HCT116 (cell line): ENCODE measurements around the gene FARP1. TPM values are rescaled to one million over a fixed set of nuclear protein-coding genes. Genes with fewer than 3 reads are reported as not detected.

Experiments used
- ATAC-seq: fragments of 200-7000 bp; cut with Tn5 transposase; 2 replicates; pipeline ENCODE4 v1.9.1; 2020; ENCODE audit warnings: mild to moderate bottlenecking, moderate library complexity
- BruUV-seq: library from RNA; stranded (reverse); fragments of 400-500 nt; replicated peaks from 2 replicates; lab custom pipeline; 2021; lab: Mats Ljungman, UMichigan
- CTCF ChIA-PET: fragments of 300-600 bp; sonication (Branson Sonifier 250); formaldehyde crosslinking; loops from one replicate; lab custom pipeline; 2021; ENCODE audit warnings: antibody characterized with exemption; lab: Charles Lee
- POLR2A ChIA-PET: fragments of 300-600, 350-600 bp; sonication (Branson Sonifier 250); formaldehyde crosslinking; loops from one replicate; lab custom pipeline; 2021; ENCODE audit warnings: antibody characterized with exemption; lab: Charles Lee
- RAD21 ChIA-PET, 2 experiments: fragments of 300-600 bp; sonication (Branson Sonifier 250); formaldehyde crosslinking; loops; one replicate each; lab custom pipeline; 2023; ENCODE audit warnings: low total read pairs in 2 of 2; ENCODE audit not compliant: uncharacterized antibody in 2 of 2, unreplicated experiment in 2 of 2, low non-redundant PET in 1 of 2; lab: Charles Lee
- DNase-seq: peaks from one replicate; pipeline ENCODE4 v3.0.0-alpha.2; 2010; ENCODE audit warnings: low read depth, low spot score
- H2AFZ ChIP-seq: fragments of 200-600 bp; shearing (Covaris generic), sonication (generic); 2 replicates; pipeline ENCODE4 v1.6.1; 2017; ENCODE audit warnings: low read depth, mixed run types, mixed read lengths, antibody characterized with exemption, low read length; ENCODE audit not compliant: poor library complexity, severe bottlenecking
- H3K27ac ChIP-seq: 2 replicates; pipeline ENCODE4 v1.5.1; 2012; ENCODE audit warnings: low read depth, low read length
- H3K27me3 ChIP-seq: fragments of 200-600 bp; sonication (generic); 2 replicates; pipeline ENCODE4 v1.6.1; 2016; ENCODE audit warnings: mixed run types, low read length, mixed read lengths; ENCODE audit not compliant: insufficient read depth
- H3K36me3 ChIP-seq, 2 experiments: fragments of 200-500 bp in 1 of 2; fragments of 200-600 bp in 1 of 2; sonication (Bioruptor generic) in 1 of 2; sonication (generic) in 1 of 2; 2 replicates each; pipeline versions ENCODE4 v1.5.1 to v1.6.1; 2014 to 2016; ENCODE audit warnings: low read length in 2 of 2, inconsistent platforms in 1 of 2, mixed read lengths in 1 of 2, mixed run types in 1 of 2; ENCODE audit not compliant: insufficient read depth in 2 of 2, control insufficient read depth in 1 of 2
- H3K4me1 ChIP-seq, 2 experiments: fragments of 200-600 bp in 1 of 2; sonication (generic) in 1 of 2; 2 replicates each; pipeline versions ENCODE4 v1.5.1 to v1.6.1; 2012 to 2017; ENCODE audit warnings: low read length in 2 of 2, inconsistent platforms in 1 of 2, mild to moderate bottlenecking in 1 of 2, mixed read lengths in 1 of 2, mixed run types in 1 of 2, moderate library complexity in 1 of 2; ENCODE audit not compliant: insufficient read depth in 2 of 2, control insufficient read depth in 1 of 2
- H3K4me2 ChIP-seq: fragments of 200-600 bp; sonication (generic); 2 replicates; pipeline ENCODE4 v1.6.1; 2017; ENCODE audit warnings: mixed run types, low read length, mixed read lengths
- H3K4me3 ChIP-seq, 2 experiments: fragments of 200-600 bp in 1 of 2; sonication (generic) in 1 of 2; replicated peaks in 1 of 2; 2 replicates each; pipeline ENCODE4 v1.5.1; 2011 to 2016; ENCODE audit warnings: low read length in 2 of 2, control low read depth in 1 of 2, low read depth in 1 of 2, mild to moderate bottlenecking in 1 of 2, mixed read lengths in 1 of 2, mixed run types in 1 of 2
- H3K79me2 ChIP-seq: fragments of 200-600 bp; sonication (generic); 2 replicates; pipeline ENCODE4 v1.6.1; 2017; ENCODE audit warnings: mild to moderate bottlenecking, mixed run types, low read length, moderate library complexity, mixed read lengths; ENCODE audit not compliant: insufficient read depth
- H3K9ac ChIP-seq: fragments of 200-600 bp; sonication (generic); 2 replicates; pipeline ENCODE4 v1.6.1; 2016; ENCODE audit warnings: low read length, mixed read lengths
- H3K9me2 ChIP-seq: fragments of 200-600 bp; sonication (generic), shearing (Covaris generic); 2 replicates; pipeline ENCODE4 v1.6.1; 2017; ENCODE audit warnings: mixed run types, mild to moderate bottlenecking, moderate library complexity; ENCODE audit not compliant: insufficient read depth
- H3K9me3 ChIP-seq, 2 experiments: fragments of 200-500 bp in 1 of 2; fragments of 200-600 bp in 1 of 2; sonication (Bioruptor generic) in 1 of 2; sonication (generic) in 1 of 2; 2 replicates each; pipeline ENCODE4 v1.6.1; 2014 to 2017; ENCODE audit warnings: low read length in 2 of 2, mixed read lengths in 2 of 2, inconsistent platforms in 1 of 2, low read depth in 1 of 2, mild to moderate bottlenecking in 1 of 2, mixed run types in 1 of 2, moderate library complexity in 1 of 2; ENCODE audit not compliant: control insufficient read depth in 1 of 2, insufficient read depth in 1 of 2
- H4K20me1 ChIP-seq: fragments of 200-600 bp; sonication (generic), shearing (Covaris generic); 2 replicates; pipeline ENCODE4 v1.6.1; 2017; ENCODE audit warnings: mixed run types, mild to moderate bottlenecking, moderate library complexity; ENCODE audit not compliant: insufficient read depth
- ATF3 ChIP-seq: IDR thresholded peaks from 2 replicates; pipeline ENCODE4 v1.6.1; 2012
- CBX3 ChIP-seq: IDR thresholded peaks from 2 replicates; pipeline ENCODE4 v1.6.1; 2012; ENCODE audit warnings: low read depth
- CEBPB ChIP-seq: IDR thresholded peaks from 2 replicates; pipeline ENCODE4 v1.6.1; 2012; ENCODE audit warnings: low read depth
- EGR1 ChIP-seq: IDR thresholded peaks from 2 replicates; pipeline ENCODE4 v1.6.1; 2012; ENCODE audit warnings: low read depth
- ELF1 ChIP-seq: IDR thresholded peaks from 2 replicates; pipeline ENCODE4 v1.6.1; 2012; ENCODE audit warnings: low read depth, borderline replicate concordance
- EZH2 ChIP-seq: fragments of 200-600 bp; sonication (generic); IDR thresholded peaks from 2 replicates; pipeline ENCODE4 v1.6.1; 2017; ENCODE audit warnings: antibody characterized with exemption, mixed run types
- EZH2phosphoT487 ChIP-seq: fragments of 200-600 bp; IDR thresholded peaks from 2 replicates; pipeline ENCODE4 v1.6.1; 2018; ENCODE audit warnings: antibody characterized with exemption, borderline replicate concordance
- FOSL1 ChIP-seq: IDR thresholded peaks from 2 replicates; pipeline ENCODE4 v1.6.1; 2012; ENCODE audit warnings: low read depth
- JUND ChIP-seq: IDR thresholded peaks from 2 replicates; pipeline ENCODE4 v1.6.1; 2012
- POLR2A ChIP-seq: IDR thresholded peaks from 2 replicates; pipeline ENCODE4 v1.7.0; 2011; ENCODE audit warnings: borderline replicate concordance; ENCODE audit not compliant: insufficient read depth, insufficient read length; ENCODE audit errors: extremely low read depth
- POLR2AphosphoS5 ChIP-seq: IDR thresholded peaks from 2 replicates; pipeline ENCODE4 v1.6.1; 2011; ENCODE audit warnings: mild to moderate bottlenecking, low read depth, low read length, moderate library complexity
- RAD21 ChIP-seq: IDR thresholded peaks from 2 replicates; pipeline ENCODE4 v1.6.1; 2012; ENCODE audit warnings: low read depth, mild to moderate bottlenecking
- SIN3A ChIP-seq: IDR thresholded peaks from 2 replicates; pipeline ENCODE4 v1.6.1; 2012; ENCODE audit warnings: low read depth
- SP1 ChIP-seq: IDR thresholded peaks from 2 replicates; pipeline ENCODE4 v1.6.1; 2012; ENCODE audit warnings: low read depth
- SRF ChIP-seq: IDR thresholded peaks from 2 replicates; pipeline ENCODE4 v1.6.1; 2012; ENCODE audit warnings: low read depth
- TCF7L2 ChIP-seq: IDR thresholded peaks from 2 replicates; pipeline ENCODE4 v1.7.0; 2011; ENCODE audit warnings: borderline replicate concordance, inconsistent platforms; ENCODE audit not compliant: insufficient read depth, insufficient read length; ENCODE audit errors: extremely low read depth
- ZBTB33 ChIP-seq: IDR thresholded peaks from 2 replicates; pipeline ENCODE4 v1.6.1; 2011; ENCODE audit warnings: mild to moderate bottlenecking, low read length, moderate library complexity; ENCODE audit not compliant: insufficient replicate concordance; ENCODE audit errors: extremely low read depth
- ZFX ChIP-seq: fragments of 450-650 bp; IDR thresholded peaks from 2 replicates; pipeline ENCODE4 v1.6.1; 2017
- intact Hi-C: fragments of 100-400 bp; cut with micrococcal nuclease; formaldehyde crosslinking; loops from 2 replicates; pipeline ENCODE4 v1.10.0; 2022
- total RNA-seq: library from RNA; stranded (reverse); gene quantifications from one replicate; pipeline ENCODE4 v1.2.1, GENCODE V29; 2021; ENCODE audit not compliant: unreplicated experiment

Gene FARP1
- total RNA-seq, 1 experiment from 2014 or later = 30.5 TPM

GRCh38 chr13:98251708-98252107, 108.8 kb downstream of the FARP1 start:
- no peak for TF ChIP-seq EZH2phosphoT487
- no peak for TF ChIP-seq RAD21
- TF ChIP-seq CEBPB = no peak
- no peak for TF ChIP-seq ZBTB33
- no peak for TF ChIP-seq POLR2AphosphoS5
- TF ChIP-seq ATF3 = no peak
- TF ChIP-seq EGR1 = no peak
- no peak for TF ChIP-seq SRF
- no peak for TF ChIP-seq FOSL1
- no peak for TF ChIP-seq SIN3A
- no peak for TF ChIP-seq ELF1
- no peak for TF ChIP-seq CBX3
- TF ChIP-seq JUND = no peak
- TF ChIP-seq SP1 = no peak
- TF ChIP-seq TCF7L2 = no peak
- TF ChIP-seq ZFX = no peak
- no peak for TF ChIP-seq EZH2
- TF ChIP-seq POLR2A = no peak
- TF ChIP-seq, all 23 proteins: peak for 0
- POLR2A ChIA-PET = no interaction called here
- H3K4me3 ChIP-seq = no peak overlapping the region
- no peaks in the 10 kb centered on the region for H3K79me2 ChIP-seq
- no peaks in the 10 kb centered on the region for H4K20me1 ChIP-seq
- no peak overlapping the region for H3K4me2 ChIP-seq
- no peaks in the 10 kb centered on the region for H3K9me2 ChIP-seq
- no peaks in the 10 kb centered on the region for H3K9me3 ChIP-seq
- H3K9ac ChIP-seq = no peak overlapping the region
- no peaks in the 10 kb centered on the region for H3K27me3 ChIP-seq
- intact Hi-C loops = no loop called here
- H2AFZ ChIP-seq = no peak overlapping the region
- no peak for DNase-seq
- peaks cover 26 to 28% of the 10 kb centered on the region in 2 experiments for H3K4me1 ChIP-seq
- no TSS peak for BruUV-seq
- ATAC-seq = no peak
- RAD21 ChIA-PET = no interaction called here
- H3K36me3 ChIP-seq = no peaks in the 10 kb centered on the region
- CTCF ChIA-PET = no interaction called here
- H3K27ac ChIP-seq = no peak overlapping the region
